Renal pelvis (tissue), 12 donors: ENCODE measurements around the gene RFESD. TPM values are rescaled to one million over a fixed set of nuclear protein-coding genes. Genes with fewer than 3 reads are reported as not detected.

Experiments
- DNase-seq: peaks from one replicate; pipeline ENCODE4 v3.0.0-alpha.2; 2013
- long read RNA-seq, 16 experiments: transcript quantifications; one replicate each; lab custom pipeline, GENCODE V29; 2026
- polyA plus RNA-seq, 3 donors: library from polyadenylated mRNA; unstranded; fragments of 120-200 nt; gene quantifications; one replicate each; pipeline ENCODE4 v1.2.1, GENCODE V29; 2013; ENCODE audit not compliant: insufficient read length in 3 of 3

The RFESD gene
- 1 to 10 TPM; 3.6 to 5.6 (median 4.6) TPM for polyA plus RNA-seq
- long read RNA-seq, donor 1, partial matches to known transcripts, result 0 of 3 reads
- long read RNA-seq, donor 1, other reads (novel, unspliced or antisense), result 0 of 3 reads
- long read RNA-seq, donor 2, partial matches to known transcripts, result 0 of 1 reads
- long read RNA-seq, donor 2, other reads (novel, unspliced or antisense), result 0 of 1 reads
- long read RNA-seq, donor 3, partial matches to known transcripts, result 0 of 2 reads
- long read RNA-seq, donor 3, other reads (novel, unspliced or antisense), result 0 of 2 reads
- long read RNA-seq, donor 4, partial matches to known transcripts, result 0 of 1 reads
- long read RNA-seq, donor 4, other reads (novel, unspliced or antisense), result 0 of 1 reads
- long read RNA-seq, donor 5, result 0 reads
- long read RNA-seq, donor 6, result 0 reads
- long read RNA-seq, donor 7, partial matches to known transcripts, result 0 of 1 reads
- long read RNA-seq, donor 7, other reads (novel, unspliced or antisense), result 0 of 1 reads
- long read RNA-seq, donor 8, partial matches to known transcripts, result 0 of 2 reads
- long read RNA-seq, donor 8, other reads (novel, unspliced or antisense), result 0 of 2 reads
- long read RNA-seq, donor 9, partial matches to known transcripts, result 0 of 3 reads
- long read RNA-seq, donor 9, other reads (novel, unspliced or antisense), result 0 of 3 reads
- long read RNA-seq, donor 10, partial matches to known transcripts, result 0 of 2 reads
- long read RNA-seq, donor 10, other reads (novel, unspliced or antisense), result 0 of 2 reads
- long read RNA-seq, donor 11, partial matches to known transcripts, result 0 of 4 reads
- long read RNA-seq, donor 11, other reads (novel, unspliced or antisense), result 0 of 4 reads
- long read RNA-seq, donor 12, partial matches to known transcripts, result 0 of 4 reads
- long read RNA-seq, donor 12, other reads (novel, unspliced or antisense), result 0 of 4 reads
- long read RNA-seq, donor 13, result 0 reads
- long read RNA-seq, donor 14, partial matches to known transcripts, result 0 of 2 reads
- long read RNA-seq, donor 14, other reads (novel, unspliced or antisense), result 0 of 2 reads
- long read RNA-seq, donor 15, partial matches to known transcripts, result 0 of 1 reads
- long read RNA-seq, donor 15, other reads (novel, unspliced or antisense), result 0 of 1 reads
- long read RNA-seq, donor 16, partial matches to known transcripts, result 0 of 5 reads
- long read RNA-seq, donor 16, other reads (novel, unspliced or antisense), result 0 of 5 reads

DNA sequence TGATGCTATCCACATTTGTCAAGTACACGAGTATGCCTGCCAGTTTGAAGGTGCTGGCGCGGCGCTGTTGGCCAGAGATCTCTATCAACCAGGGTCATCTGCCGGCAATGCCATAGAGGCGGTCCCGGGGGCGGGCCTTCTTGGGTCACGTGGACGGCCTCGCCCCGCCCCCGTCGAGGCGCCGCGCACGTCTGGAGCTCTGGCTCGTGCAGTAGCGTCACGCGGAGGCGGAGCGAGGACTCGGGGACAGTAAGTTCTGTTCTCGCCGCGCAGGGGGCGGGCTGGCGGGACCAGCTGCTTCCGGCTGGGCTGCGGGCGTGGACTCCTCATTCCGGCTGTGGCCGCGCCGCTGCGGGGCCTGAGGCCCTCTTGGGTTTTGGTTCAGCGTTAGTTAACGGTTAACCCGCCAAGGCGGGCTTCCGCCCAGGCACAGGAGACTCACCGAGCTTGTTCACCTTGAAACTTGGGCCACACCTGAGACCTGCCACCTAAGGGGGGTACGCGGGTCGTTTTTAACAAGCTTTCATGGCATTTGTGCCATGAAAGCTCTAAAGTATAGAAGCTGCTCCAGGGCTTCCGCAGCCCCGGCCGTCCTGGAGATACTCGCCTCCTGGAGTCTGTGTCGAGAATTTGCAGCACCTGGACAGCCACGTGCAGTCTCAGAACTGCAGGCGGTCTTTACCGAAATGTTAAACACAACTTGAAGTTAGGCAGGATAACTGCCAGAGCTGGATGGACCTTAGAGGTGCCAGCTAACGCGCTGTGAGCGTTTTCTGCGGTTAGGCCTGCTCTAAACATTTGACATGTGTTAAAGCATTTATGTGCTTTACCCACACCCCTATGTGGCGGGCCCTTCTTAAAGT is at the start of gene RFESD:
TSS of gene RFESD (plus strand) at position 209 of the 863 bp plus-strand sequence. CDS start 5,495 bp downstream, outside the sequence.
- peak; percentile 96 for DNase-seq

DNA sequence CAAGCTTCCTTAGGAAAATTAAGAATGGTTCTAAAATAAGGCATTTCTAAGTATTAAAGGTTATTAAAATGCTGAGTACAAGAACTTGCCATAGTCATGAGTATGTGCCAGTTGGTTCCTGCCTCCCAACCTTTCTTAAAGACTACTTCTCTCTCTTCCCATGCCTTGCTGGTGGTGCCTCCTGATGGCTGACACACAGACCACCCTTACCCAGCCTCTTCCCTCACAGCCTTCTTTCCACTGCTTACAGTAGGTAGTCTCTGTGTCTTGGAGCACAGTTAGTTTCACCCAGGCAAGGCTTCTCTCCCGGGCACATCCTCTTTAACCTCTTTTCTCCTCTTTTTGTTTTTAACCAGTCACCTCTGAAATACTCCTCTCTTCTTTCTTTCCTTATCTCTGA is 47.3 kb upstream of the RFESD start:
- DNase-seq, result no peak

DNA sequence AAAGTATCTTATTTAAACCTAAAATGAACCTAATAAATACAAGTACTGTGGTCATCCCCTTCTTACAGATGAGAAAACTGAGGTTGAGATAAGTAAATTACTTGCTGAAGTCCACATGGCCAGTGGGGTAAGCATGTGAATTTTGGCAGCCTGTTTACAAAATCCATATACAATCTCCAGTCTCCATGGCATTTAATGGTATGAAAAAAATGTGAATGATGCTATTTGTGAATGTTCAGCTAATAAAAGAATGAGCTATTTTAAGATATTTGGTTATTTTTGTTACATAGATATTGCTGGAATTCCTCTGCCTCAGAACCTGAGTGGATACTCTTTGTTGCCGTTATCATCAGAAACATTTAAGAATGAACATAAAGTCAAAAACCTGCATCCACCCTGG is 46.0 kb upstream of the RFESD start:
- no peak for DNase-seq

DNA sequence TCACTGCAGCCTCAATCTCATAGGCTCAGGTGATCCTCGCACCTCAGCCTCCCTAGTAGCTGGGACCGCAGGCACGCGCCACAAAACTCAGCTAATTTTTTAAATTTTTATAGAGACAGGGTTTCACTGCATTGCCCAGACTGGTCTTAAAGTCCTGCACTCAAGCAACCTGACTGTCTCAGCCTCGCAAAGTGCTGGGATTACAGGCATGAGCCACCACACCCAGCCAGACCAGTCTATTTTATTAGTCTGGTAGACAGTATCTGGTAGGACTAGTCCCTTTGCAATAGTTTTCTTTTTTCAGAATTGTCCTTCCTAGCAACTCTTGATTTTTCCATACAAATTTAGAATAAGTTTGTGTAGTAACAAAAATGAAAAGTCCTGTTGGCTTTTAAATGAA is 40.8 kb upstream of the RFESD start:
- no peak for DNase-seq

DNA sequence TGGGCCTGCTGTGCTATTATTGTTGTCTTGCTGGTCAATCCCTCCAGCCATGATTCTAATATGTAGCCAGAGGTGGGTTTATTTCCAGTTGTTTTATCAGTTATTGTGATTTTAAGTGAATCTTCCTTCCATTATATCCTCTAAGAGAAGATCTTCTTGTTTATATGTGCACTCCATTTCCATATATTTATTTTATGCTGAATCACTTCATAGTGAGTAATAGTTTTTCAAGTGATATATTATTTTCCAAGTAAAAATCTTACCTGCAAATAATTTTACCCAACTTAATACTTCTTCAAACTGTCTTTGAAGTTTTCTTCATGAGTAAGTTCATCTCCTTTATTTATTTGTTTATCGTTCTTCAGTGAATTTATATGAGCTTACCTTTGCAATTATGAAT is 40.2 kb upstream of the RFESD start:
- no peak for DNase-seq

DNA sequence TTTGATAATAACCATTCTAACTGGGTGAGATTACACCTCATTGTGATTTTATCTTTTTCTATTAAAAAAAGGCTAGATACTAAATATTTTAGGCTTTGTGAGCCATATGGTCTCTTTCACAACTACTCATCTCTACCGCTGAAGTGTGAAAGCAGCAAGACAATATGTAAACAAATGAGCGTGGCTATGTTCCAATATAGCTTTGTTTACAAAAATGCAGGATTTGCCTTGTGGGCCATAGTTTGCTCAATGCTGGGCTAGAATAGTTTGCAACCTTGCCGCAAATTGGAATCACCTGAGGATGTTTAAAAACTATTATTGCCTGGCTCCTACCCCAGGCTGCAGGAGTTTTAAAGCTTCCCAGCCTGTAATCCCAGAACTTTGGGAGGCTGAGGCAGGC is 36.9 kb upstream of the RFESD start:
- no peak for DNase-seq

DNA sequence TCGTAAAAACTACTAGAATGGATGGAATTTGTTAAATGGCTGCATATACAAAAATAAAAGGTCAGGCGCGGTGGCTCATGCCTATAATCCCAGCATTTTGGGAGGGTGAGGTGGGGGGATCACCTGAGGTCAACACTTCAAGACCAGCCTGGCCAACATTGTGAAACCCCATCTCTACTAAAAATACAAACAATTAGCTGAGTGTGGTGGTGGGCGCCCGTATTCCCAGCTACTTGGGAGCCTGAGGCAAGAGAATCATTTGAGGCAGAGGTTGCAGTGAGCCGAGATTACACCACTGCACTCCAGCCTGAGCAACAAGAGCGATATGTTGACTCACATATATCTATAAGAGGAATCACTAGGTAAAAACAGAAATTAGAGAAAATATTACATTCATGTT is 36.0 kb upstream of the RFESD start:
- no peak for DNase-seq

DNA sequence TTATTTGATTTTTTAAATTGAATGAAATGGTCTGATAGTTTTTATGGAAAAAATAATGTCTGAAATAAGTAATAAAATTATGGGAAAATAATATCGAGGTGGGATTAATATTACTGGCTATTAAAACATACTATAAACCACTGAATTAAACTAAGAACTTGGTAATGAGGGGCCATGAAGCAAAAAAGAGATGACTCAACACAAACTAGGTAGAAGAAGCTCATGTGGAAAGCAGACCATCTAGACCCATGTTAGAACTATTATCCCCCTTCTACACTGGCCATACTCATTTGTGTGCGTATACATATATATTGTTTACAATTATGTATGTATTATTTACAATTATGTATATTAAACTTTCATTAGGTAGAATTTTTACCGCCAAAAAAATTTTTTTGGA is 35.2 kb upstream of the RFESD start:
- no peak for DNase-seq

DNA sequence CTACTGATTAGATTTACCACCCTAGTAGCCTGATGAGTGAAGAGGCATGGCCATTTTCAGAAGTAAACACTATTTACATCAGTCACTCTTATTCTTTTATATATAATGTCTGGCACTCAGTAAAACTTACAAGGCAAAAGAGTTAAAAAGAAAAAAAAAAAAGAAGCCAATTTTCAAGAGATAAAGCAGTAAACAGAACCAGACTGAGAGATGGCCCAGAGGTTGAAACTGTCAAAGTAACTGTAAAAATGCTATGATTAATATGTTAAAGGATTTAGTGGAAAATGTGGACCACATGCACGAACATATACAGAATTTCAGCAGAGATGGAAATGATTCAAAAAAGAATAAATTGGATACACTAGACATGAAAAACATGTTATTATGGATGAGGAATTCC is 33.1 kb upstream of the RFESD start:
- DNase-seq, result no peak

DNA sequence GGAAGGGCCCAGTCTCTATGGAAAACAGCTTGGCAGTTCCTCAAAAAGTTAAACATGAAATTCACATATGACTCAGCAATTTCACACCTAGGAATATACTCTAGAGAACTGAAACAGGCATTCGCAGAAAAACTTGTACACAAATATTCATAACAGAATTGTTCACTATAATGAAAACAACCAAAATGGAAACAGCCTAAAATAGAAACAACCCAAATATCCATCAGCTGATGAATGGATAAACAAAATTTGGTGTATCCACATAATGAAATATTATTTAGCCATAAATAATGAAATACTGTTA is 31.5 kb upstream of the RFESD start:
- DNase-seq, result no peak

DNA sequence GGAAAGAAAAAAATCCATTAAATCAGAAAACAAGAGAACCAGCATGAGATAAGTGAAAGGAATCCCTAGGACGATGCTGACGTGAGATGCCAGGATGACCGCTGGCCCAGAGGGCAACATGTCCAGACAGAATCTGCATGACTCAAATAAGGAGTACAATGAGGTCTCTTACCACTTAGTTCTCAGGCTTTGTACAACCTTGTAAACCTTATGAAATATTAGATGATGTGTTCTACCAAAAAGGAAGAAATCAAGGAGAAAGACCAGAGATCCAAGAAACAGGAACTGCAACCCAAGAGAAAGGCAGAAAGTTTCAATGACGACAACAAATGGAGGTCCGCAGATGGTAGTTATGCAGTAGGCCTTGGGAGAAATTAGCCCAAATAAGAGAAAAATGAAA is 29.5 kb upstream of the RFESD start:
- DNase-seq, result no peak

DNA sequence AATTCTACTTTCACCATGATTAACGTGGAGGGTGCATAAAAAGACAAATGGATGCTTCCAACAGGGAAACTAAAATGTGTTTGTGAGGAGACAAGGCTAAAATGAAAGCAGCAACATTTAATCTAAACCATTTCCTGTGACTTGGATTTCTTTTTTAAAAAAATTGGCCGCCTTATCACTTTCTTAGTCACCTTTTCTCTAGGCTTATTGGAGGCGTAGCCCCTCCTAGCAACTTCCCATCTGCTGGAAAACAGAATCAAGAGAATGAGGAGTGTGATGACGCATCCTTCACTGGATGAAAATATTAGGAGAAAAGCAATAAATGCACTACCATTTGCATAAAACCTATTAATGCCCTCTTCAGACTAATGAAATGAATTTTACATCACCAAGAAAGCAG is 27.5 kb upstream of the RFESD start:
- no peak for DNase-seq

DNA sequence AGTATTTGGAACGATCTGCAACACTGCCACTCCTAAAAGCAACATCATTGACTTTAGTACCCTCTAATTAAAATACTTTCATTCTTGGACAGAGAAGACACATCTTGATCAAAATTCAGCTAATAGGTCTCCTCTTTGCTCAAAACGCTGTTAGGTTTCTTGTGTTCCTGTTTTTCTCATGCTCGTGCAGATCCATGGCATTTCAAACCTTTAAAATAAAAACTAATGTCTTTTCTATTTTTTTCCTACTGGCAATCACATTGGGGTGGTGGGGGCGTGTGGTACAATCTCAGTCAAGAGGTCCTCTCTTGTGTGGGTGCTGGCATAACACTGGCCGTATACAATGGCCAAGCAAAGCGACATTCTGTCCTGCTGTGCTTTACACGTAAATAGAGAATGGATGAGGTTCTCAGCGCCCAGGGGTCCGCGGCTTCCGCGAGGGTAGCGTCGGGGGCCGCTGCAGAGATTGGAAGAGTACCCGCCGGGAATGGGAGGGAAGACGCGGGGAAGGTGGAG is 27.0 kb upstream of the RFESD start:
- DNase-seq, result no peak

DNA sequence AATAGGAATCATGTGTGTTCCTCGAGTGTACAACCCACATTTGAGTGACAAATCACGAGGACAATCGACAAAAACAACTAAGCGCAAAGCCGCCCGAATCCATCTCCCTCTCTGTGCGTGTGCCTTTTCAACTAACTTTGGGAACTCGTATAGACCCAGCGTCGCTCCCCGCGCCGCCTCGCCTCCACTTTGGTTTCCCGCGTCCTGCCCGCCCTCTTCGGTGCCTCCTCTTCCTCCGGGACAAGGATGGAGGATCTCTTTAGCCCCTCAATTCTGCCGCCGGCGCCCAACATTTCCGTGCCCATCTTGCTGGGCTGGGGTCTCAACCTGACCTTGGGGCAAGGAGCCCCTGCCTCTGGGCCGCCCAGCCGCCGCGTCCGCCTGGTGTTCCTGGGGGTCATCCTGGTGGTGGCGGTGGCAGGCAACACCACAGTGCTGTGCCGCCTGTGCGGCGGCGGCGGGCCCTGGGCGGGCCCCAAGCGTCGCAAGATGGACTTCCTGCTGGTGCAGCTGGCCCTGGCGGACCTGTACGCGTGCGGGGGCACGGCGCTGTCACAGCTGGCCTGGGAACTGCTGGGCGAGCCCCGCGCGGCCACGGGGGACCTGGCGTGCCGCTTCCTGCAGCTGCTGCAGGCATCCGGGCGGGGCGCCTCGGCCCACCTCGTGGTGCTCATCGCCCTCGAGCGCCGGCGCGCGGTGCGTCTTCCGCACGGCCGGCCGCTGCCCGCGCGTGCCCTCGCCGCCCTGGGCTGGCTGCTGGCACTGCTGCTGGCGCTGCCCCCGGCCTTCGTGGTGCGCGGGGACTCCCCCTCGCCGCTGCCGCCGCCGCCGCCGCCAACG is 26.3 kb upstream of the RFESD start, which contains the start of gene GPR150:
TSS of gene GPR150 (plus strand) at position 58 of the 840 bp plus-strand sequence. CDS start at position 247, 189 bp downstream.
- DNase-seq, result peak; percentile 30

DNA sequence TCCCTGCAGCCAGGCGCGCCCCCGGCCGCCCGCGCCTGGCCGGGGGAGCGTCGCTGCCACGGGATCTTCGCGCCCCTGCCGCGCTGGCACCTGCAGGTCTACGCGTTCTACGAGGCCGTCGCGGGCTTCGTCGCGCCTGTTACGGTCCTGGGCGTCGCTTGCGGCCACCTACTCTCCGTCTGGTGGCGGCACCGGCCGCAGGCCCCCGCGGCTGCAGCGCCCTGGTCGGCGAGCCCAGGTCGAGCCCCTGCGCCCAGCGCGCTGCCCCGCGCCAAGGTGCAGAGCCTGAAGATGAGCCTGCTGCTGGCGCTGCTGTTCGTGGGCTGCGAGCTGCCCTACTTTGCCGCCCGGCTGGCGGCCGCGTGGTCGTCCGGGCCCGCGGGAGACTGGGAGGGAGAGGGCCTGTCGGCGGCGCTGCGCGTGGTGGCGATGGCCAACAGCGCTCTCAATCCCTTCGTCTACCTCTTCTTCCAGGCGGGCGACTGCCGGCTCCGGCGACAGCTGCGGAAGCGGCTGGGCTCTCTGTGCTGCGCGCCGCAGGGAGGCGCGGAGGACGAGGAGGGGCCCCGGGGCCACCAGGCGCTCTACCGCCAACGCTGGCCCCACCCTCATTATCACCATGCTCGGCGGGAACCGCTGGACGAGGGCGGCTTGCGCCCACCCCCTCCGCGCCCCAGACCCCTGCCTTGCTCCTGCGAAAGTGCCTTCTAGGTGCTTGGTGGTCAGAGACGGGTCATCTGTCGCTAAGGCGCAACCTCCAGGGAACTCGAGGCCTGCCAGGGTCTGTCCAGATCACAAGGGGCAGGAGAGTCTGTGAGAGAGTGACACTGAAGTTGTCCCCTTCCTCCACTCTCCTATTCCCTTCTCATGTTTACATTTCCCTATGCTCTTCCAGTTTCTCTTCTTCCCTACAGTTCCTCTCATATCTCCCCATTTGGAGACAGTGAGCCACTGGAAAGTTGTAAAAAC is 25.4 kb upstream of the RFESD start:
- peak; percentile 22 for DNase-seq

DNA sequence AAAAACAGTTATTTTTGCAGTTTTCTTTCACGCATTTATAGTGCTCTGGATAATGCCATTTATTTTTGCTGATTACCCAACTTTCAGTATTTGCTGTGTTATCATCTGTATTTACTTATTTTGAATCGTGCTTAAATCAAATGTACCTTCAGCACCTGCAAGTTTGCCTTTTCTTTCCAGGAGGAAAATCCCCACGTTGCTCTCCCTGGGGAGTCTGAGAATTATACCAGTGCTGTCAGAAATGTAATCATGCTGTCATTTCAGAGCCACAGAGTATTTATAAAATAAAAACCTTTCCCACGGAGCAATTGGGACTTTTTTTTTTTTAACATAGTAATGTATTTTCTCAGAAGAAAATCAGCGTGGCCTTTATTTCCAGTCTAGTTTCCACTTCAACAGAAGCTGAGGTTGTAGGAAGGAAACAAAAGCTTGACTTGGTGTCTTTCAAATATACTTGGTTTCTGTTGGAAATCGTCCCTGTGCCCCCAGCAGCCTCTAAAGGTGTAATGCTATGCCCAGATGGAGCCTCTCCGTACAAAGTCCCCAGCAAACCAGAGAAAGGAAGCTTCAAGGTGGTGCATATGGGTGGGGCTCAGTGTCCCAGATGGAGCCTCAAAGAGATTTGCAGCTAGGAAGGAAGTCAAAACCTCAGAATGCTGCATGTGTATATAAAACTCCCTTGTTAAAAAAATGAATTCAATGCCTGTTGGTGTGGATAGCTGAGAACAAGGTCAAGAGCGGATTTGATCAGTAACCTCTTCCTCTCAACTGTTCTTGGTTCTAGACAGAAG is 24.5 kb upstream of the RFESD start:
- DNase-seq, result no peak

DNA sequence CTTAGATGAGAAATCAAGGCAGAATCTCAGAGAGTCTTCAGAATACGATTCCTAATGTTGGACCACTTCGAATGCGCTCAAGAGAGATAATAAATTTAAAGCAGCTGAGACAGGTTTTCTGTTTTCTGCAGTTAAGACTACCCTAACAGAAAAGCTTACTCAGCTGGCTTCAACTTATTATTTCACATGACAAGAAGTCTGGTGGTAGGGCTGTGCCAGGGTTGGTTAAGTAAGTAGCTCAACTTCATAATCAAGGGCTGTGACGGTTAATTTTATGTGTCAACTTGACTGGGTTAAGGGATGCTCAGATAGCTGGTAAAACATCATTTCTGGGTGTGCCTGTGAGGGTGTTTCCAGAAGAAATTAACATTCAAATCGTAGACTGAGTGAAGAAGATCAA is 22.9 kb upstream of the RFESD start:
- DNase-seq, result no peak

DNA sequence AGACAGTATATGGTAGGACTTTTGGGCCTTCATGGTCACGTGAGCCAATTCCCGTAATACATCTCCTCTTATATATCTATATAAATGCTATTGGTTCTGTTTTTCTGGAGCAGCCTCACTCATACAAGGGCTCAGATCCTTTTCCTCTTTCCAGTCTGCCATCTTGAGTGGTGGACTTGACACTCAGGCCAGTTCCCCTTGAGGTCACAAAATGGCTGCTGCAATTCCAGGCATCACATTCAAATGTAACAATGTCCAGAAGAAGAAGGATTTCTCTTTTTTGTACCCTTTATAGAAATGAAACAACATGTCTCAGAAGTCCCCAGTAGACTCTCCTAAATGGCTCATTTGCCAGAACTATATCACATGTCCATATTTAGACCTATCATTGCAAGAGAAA is 22.2 kb upstream of the RFESD start:
- no peak for DNase-seq
